K562 (cell line): Measurements from ENCODE around the gene ZNF577. TPM values are rescaled to one million over a fixed set of nuclear protein-coding genes. Genes with fewer than 3 reads are reported as not detected.

ENCODE experiments used
- ATAC-seq: fragments of 200-7000 bp; cut with Tn5 transposase; 3 replicates; pipeline ENCODE4 v1.9.1; 2020; ENCODE audit warnings: moderate library complexity
- BruUV-seq: library from RNA; stranded (reverse); fragments of 400-500 nt; replicated peaks from 2 replicates; lab custom pipeline; 2021; lab: Mats Ljungman, UMichigan
- CTCF ChIA-PET: fragments of 300-600 bp; formaldehyde crosslinking; extraction: SDS; loops from one replicate; lab custom pipeline; 2021; ENCODE audit warnings: low intra/inter-chr PET ratio; lab: Yijun Ruan, JAX
- POLR2A ChIA-PET: fragments of 300-600, 350-650 bp; sonication (Branson Sonifier 250); formaldehyde crosslinking; extraction: SDS; loops from one replicate; lab custom pipeline; 2021; ENCODE audit warnings: antibody characterized with exemption, inconsistent platforms; lab: Yijun Ruan, JAX
- DNase-seq, 4 experiments: peaks; one replicate each; pipeline versions ENCODE4 v3.0.0 to v3.0.0-alpha.2; 2011 to 2018; ENCODE audit warnings: low spot score in 3 of 4, mixed read lengths in 3 of 4; ENCODE audit errors: extremely low read depth in 1 of 4
- FAIRE-seq: peaks from 2 replicates; lab custom pipeline; 2011; peaks lifted over from hg19 to GRCh38; lab: Jason Lieb, UNC
- H2AFZ ChIP-seq: 2 replicates; pipeline ENCODE4 v1.6.0; 2011; ENCODE audit warnings: low read depth, low read length, control low read depth, inconsistent platforms
- H3K27ac ChIP-seq: fragments of 200-600 bp; 3 replicates; pipeline ENCODE4 v1.8.0; 2011; ENCODE audit warnings: low read depth, mild to moderate bottlenecking, control low read depth, inconsistent platforms, low read length, moderate library complexity, mixed read lengths; ENCODE audit errors: extremely low read depth
- H3K27me3 ChIP-seq, 2 experiments: fragments of 300-600 bp in 1 of 2; 2 replicates in 1 of 2; 3 replicates in 1 of 2; pipeline versions ENCODE4 v1.6.0 to v1.8.0; 2011; ENCODE audit warnings: inconsistent platforms in 2 of 2, low read length in 2 of 2, mild to moderate bottlenecking in 1 of 2, mixed read lengths in 1 of 2, moderate library complexity in 1 of 2; ENCODE audit not compliant: control insufficient read depth in 2 of 2, insufficient read depth in 2 of 2
- H3K36me3 ChIP-seq: fragments of 300-600 bp; 3 replicates; pipeline ENCODE4 v1.8.0; 2011; ENCODE audit warnings: mild to moderate bottlenecking, low read length, inconsistent platforms; ENCODE audit not compliant: control insufficient read depth, insufficient read depth
- H3K4me1 ChIP-seq, 2 experiments: fragments of 200-600 bp in 1 of 2; replicated peaks in 1 of 2; 2 replicates in 1 of 2; 3 replicates in 1 of 2; pipeline versions ENCODE4 v1.5.1 to v1.8.0; 2011; ENCODE audit warnings: inconsistent platforms in 2 of 2, low read length in 2 of 2, mild to moderate bottlenecking in 1 of 2, mixed read lengths in 1 of 2, moderate library complexity in 1 of 2; ENCODE audit not compliant: control insufficient read depth in 2 of 2, insufficient read depth in 2 of 2
- H3K4me2 ChIP-seq: 2 replicates; pipeline ENCODE4 v1.6.1; 2011; ENCODE audit warnings: low read length, control low read depth, inconsistent platforms, mixed read lengths; ENCODE audit not compliant: insufficient read depth
- H3K4me3 ChIP-seq: fragments of 200-600 bp; sonication (generic), shearing (Covaris generic); 2 replicates; pipeline ENCODE4 v1.5.1; 2016; ENCODE audit warnings: control low read depth, inconsistent platforms
- H3K79me2 ChIP-seq: fragments of 200-600 bp; 3 replicates; pipeline ENCODE4 v1.8.0; 2011; ENCODE audit warnings: low read length, inconsistent platforms; ENCODE audit not compliant: control insufficient read depth, insufficient read depth
- H3K9ac ChIP-seq, 2 experiments: 2 replicates each; pipeline versions ENCODE4 v1.6.0 to v1.6.1; 2011; ENCODE audit warnings: low read depth in 2 of 2, low read length in 2 of 2, control low read depth in 1 of 2, inconsistent platforms in 1 of 2, mild to moderate bottlenecking in 1 of 2, mixed read lengths in 1 of 2; ENCODE audit not compliant: insufficient read depth in 1 of 2
- H3K9me1 ChIP-seq: one replicate; pipeline ENCODE4 v1.6.0; 2011; ENCODE audit warnings: inconsistent platforms, mild to moderate bottlenecking, low read length, moderate library complexity; ENCODE audit not compliant: control insufficient read depth, insufficient read depth
- H3K9me3 ChIP-seq: replicated peaks from 2 replicates; pipeline ENCODE4 v1.5.1; 2011; ENCODE audit warnings: low read depth, low read length, inconsistent platforms; ENCODE audit not compliant: control insufficient read depth, insufficient read depth
- H4K20me1 ChIP-seq: replicated peaks from 2 replicates; pipeline ENCODE4 v1.6.1; 2011; ENCODE audit warnings: low read length, inconsistent platforms, mixed read lengths; ENCODE audit not compliant: control insufficient read depth, insufficient read depth
- BACH1 ChIP-seq: fragments of 200-800 bp; sonication (Bioruptor generic); IDR thresholded peaks from 2 replicates; pipeline ENCODE4 v1.6.1; 2016; ENCODE audit warnings: missing genetic modification characterization, missing compliant biosample characterization
- FOSL1 ChIP-seq: fragments of 200-800 bp; sonication (Bioruptor generic); conservative IDR thresholded peaks from 2 replicates; pipeline ENCODE4 v1.6.1; 2016; ENCODE audit warnings: missing genetic modification characterization, missing compliant biosample characterization
- OTX1 ChIP-seq: fragments of 450-650 bp; formaldehyde crosslinking; IDR thresholded peaks from 2 replicates; pipeline ENCODE4 v1.4.0; 2022; ENCODE audit warnings: mild to moderate bottlenecking
- ZFP36 ChIP-seq: fragments of 150-350 bp; IDR thresholded peaks from 2 replicates; pipeline ENCODE4 v1.6.1; 2018; ENCODE audit warnings: low read length, low read depth; ENCODE audit not compliant: partially characterized antibody
- WGBS: fragments of 100-300 bp; shearing (Covaris generic); methylation state at CpG from one replicate; pipeline ENCODE4 v1.1.6; 2016; ENCODE audit warnings: low coverage, mixed read lengths; ENCODE audit not compliant: insufficient coverage; ENCODE audit errors: missing lambda C conversion rate; 5-methylcytosine and 5-hydroxymethylcytosine counted together
- in situ Hi-C: fragments of 300-500 bp; cut with MboI; formaldehyde crosslinking; loops from 4 replicates; pipeline ENCODE4 v1.15.0; 2018; ENCODE audit warnings: inconsistent platforms, mixed read lengths
- intact Hi-C: fragments of 100-400 bp; cut with micrococcal nuclease; formaldehyde crosslinking; loops from 2 replicates; pipeline ENCODE4 v1.14.2; 2022
- polyA plus RNA-seq, 8 experiments: library from polyadenylated mRNA; depleted of rRNA in 4 of 8; stranded (reverse) in 5 of 8; unstranded in 3 of 8; fragments of >200 nt; fragmentation: Nextera tagmentation in 2 of 8; fragmentation: Illumina TruSeq in 1 of 8; extraction: Ambion mirVana in 2 of 8; extraction: Trizol in 1 of 8; gene quantifications; 2 replicates each; pipeline versions ENCODE4 v1.2.1 to v1.2.3, GENCODE V29; 2011 to 2014; ENCODE audit warnings: inconsistent platforms in 1 of 8, missing spikeins in 1 of 8
- total RNA-seq, 7 experiments: library from RNA; depleted of rRNA in 6 of 7; stranded (reverse); fragments of >200 nt in 6 of 7; fragmentation: Illumina TruSeq in 2 of 7; extraction: Trizol in 2 of 7; gene quantifications; 2 replicates each; pipeline versions ENCODE4 v1.2.1 to v1.2.3, GENCODE V29; 2011 to 2021; ENCODE audit warnings: low replicate concordance in 1 of 7

The ZNF577 gene
- total and polyA plus RNA-seq, 9 of the 15 experiments (the other 6 are each of a cell fraction or from before 2014, with no cell fraction given): 1.3 to 12.7 (median 7.0) TPM

GRCh38 chr19:51905206-51905605, 17.5 kb upstream of the ZNF577 start:
- FAIRE-seq (no peak), DNase-seq (no peak)
- ChIA-PET CTCF (no interaction called here), POLR2A (no interaction called here)
- Histone ChIP-seq H3K79me2 (peaks cover 42% of the 10 kb centered on the region), H3K27ac (no peak overlapping the region), H3K27me3 (no peaks in the 10 kb centered on the region), H3K9ac (peak overlapping the region in 1 of 2 experiments; percentile 85; a peak in 1 of 4 replicates), H3K9me3 (peaks cover 20% of the 10 kb centered on the region), H3K4me2 (no peak overlapping the region; the same call in 1 of the 2 replicates), H3K36me3 (peaks cover 18% of the 10 kb centered on the region), H4K20me1 (no peaks in the 10 kb centered on the region), H3K4me1 (peaks cover 4 to 5% of the 10 kb centered on the region in 2 experiments; a peak in 4 of 5 replicates)
- intact Hi-C loops: no loop called here
- in situ Hi-C loops: no loop called here
- TF ChIP-seq FOSL1 (tag) (peak; percentile 26; the same call in 1 of the 2 replicates), ZFP36 (no peak), BACH1 (tag) (peak; percentile 12; the same call in 1 of the 2 replicates), OTX1 (no peak)
- TF ChIP-seq, all 486 proteins: peak for 2
- no peak for ATAC-seq
- no TSS peak for BruUV-seq
- WGBS: 71% methylated on average over 3 of the region's 3 CpGs
- no peaks in the 10 kb centered on the region for H3K9me1 ChIP-seq
- H2AFZ ChIP-seq: peak overlapping the region; percentile 85
- H3K4me3 ChIP-seq: peak overlapping the region; percentile 62; the same call in 1 of the 2 replicates
